ENCODE data around the gene LRRC74B.

GRCh38 chr22:21022507-21022906 is 23.2 kb upstream of the LRRC74B start:
- no peak for TF ChIP-seq CTCF (IDR thresholded peaks at IDR 0.05; ENCODE audit: poor library complexity)
- TF ChIP-seq EZH2phosphoT487 (IDR thresholded peaks at IDR 0.05; ENCODE audit: low read depth, severe bottlenecking, unreplicated experiment), result no peak

Measured in hepatocyte (in vitro differentiated cells).